GM11168 (cell line): ENCODE data around the gene MT1E.

Source experiments
- in situ Hi-C: fragments of 300-500 bp; cut with MboI; formaldehyde crosslinking; loops from one replicate; pipeline ENCODE4 v1.12.0; 2022; ENCODE audit warnings: low sequenced_read_pairs; ENCODE audit not compliant: unreplicated experiment

MT1E gene

GRCh38 chr16:56625140-56625942, at the start of gene MT1E:
Gene MT1E (plus strand): TSS chr16:56625781. CDS start chr16:56625852, 71 bp downstream.
- in situ Hi-C loops: no loop called here

- in situ Hi-C loops: no loop called here
Measured at GRCh38 chr16:56576585-56577299, 48.8 kb upstream of the MT1E start.

GRCh38 chr16:56577300-56577625, 48.3 kb upstream of the MT1E start:
- in situ Hi-C loops: no loop called here

GRCh38 chr16:56580391-56581048, 45.1 kb upstream of the MT1E start:
- in situ Hi-C loops: loop anchor here (10.0 kb wide), 1 partner anchor 114 kb away; no protein-coding TSS in a partner anchor

- in situ Hi-C loops: loop anchor here (10.0 kb wide), 1 partner anchor 112 kb away; no protein-coding TSS in a partner anchor
Measured at GRCh38 chr16:56582911-56583310, 42.7 kb upstream of the MT1E start.

- in situ Hi-C loops: loop anchor here (10.0 kb wide), 1 partner anchor 111 kb away; no protein-coding TSS in a partner anchor
Measured at GRCh38 chr16:56583351-56584168, 42.0 kb upstream of the MT1E start.

- in situ Hi-C loops: loop anchor here (10.0 kb wide), 1 partner anchor 111 kb away; no protein-coding TSS in a partner anchor
Measured at GRCh38 chr16:56584276-56584675, 41.3 kb upstream of the MT1E start.

- in situ Hi-C loops: loop anchor here (10.0 kb wide), 1 partner anchor 106 kb away; no protein-coding TSS in a partner anchor
Measured at GRCh38 chr16:56588781-56589140, 36.8 kb upstream of the MT1E start.

- in situ Hi-C loops: loop anchor here (10.0 kb wide), 1 partner anchor 105 kb away; no protein-coding TSS in a partner anchor
Measured at GRCh38 chr16:56589141-56590039, 36.2 kb upstream of the MT1E start, which contains the start of gene MT3. Gene MT3 (plus strand): TSS chr16:56589528. CDS start chr16:56589591, 63 bp downstream.

- in situ Hi-C loops: no loop called here
Measured at GRCh38 chr16:56591377-56592060, 34.1 kb upstream of the MT1E start.

GRCh38 chr16:56593573-56594291, 31.8 kb upstream of the MT1E start:
- in situ Hi-C loops: no loop called here

- in situ Hi-C loops: no loop called here
Measured at GRCh38 chr16:56594292-56594619, 31.3 kb upstream of the MT1E start.

- in situ Hi-C loops: no loop called here
Measured at GRCh38 chr16:56600398-56600999, 25.1 kb upstream of the MT1E start.

- in situ Hi-C loops: no loop called here
Measured at GRCh38 chr16:56601325-56601724, 24.3 kb upstream of the MT1E start.

- in situ Hi-C loops: no loop called here
Measured at GRCh38 chr16:56603589-56603988, 22.0 kb upstream of the MT1E start.

GRCh38 chr16:56604966-56605365, 20.6 kb upstream of the MT1E start:
- in situ Hi-C loops: no loop called here

GRCh38 chr16:56605475-56605874, 20.1 kb upstream of the MT1E start:
- in situ Hi-C loops: no loop called here
